Epithelial cell of prostate (primary cell): ENCODE results near the gene OR52N1.

Source experiments
- DNase-seq: peaks from one replicate; pipeline ENCODE4 v3.0.0-alpha.2; 2011; ENCODE audit warnings: low read depth, low spot score
- H3K27ac ChIP-seq: fragments of 450-650 bp; 2 replicates; pipeline ENCODE4 v1.5.1; 2017; ENCODE audit warnings: mild to moderate bottlenecking

Gene OR52N1

DNA sequence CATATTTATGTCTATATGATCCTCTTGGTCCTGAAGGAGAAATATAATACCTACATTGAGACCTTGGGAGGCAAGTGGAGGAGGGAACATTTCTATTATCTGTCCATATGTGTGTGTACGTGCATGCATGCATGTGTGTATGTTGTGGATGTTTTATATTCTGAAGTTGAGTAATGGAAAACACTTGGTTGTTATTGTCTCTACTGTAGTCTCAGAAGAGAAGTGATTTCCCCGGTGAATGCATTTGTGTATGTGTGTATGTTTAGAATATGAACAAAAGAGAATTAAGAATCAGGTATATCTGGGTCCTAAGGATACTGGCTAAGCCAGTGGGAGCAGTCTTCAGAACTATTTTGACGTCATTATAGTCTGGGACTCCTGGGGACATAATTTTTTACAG, at the start of gene OR52N1:
OR52N1 (minus strand) TSS at position 101 of the 400 bp plus-strand sequence. CDS start 2,449 bp downstream, outside the sequence.
- DNase-seq, result no peak

DNA sequence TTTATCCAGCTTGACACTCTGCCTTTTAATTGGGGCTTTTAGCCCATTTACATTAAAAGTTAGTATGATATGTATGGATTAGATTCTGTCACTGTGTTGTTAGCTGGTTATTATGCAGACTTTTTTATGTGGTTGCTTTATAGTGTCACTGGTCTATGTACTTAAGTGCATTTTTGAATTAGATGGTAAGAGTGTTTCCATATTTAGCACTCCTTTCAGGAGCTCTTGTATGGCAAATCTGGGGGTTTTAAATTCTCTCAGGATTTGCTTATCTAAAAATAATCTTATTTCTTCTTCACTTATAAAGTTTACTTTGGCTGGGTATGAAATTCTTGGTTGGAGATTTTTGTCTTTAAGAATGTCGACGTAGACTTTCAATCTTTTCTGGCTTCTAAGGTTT, 46.6 kb upstream of the OR52N1 start:
- no peak overlapping the region for H3K27ac ChIP-seq
- DNase-seq, result no peak

More for the DNA sequence above, at the start of gene OR52N1:
- no peak within 1 kb of the TSS for H3K27ac ChIP-seq

DNA sequence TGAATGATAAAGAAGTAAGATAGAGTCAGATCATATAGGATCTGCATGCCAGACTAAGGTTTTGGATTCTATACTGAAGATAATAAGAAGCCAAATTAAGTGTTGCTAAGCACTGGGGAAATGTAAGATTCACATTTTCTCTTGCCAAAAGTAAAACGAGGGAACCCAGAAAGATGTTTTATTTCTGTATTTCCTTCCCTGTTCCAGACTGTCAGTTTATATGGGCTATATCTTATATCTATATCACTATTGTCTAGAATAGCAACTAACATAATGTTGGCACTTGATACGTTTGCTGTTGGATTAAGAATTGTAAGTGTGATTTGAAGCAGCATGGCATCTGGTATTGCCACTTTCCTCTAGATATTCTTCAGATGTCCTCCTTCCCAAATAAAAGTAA, 42.4 kb upstream of the OR52N1 start:
- DNase-seq, result no peak
- H3K27ac ChIP-seq, result no peak overlapping the region

DNA sequence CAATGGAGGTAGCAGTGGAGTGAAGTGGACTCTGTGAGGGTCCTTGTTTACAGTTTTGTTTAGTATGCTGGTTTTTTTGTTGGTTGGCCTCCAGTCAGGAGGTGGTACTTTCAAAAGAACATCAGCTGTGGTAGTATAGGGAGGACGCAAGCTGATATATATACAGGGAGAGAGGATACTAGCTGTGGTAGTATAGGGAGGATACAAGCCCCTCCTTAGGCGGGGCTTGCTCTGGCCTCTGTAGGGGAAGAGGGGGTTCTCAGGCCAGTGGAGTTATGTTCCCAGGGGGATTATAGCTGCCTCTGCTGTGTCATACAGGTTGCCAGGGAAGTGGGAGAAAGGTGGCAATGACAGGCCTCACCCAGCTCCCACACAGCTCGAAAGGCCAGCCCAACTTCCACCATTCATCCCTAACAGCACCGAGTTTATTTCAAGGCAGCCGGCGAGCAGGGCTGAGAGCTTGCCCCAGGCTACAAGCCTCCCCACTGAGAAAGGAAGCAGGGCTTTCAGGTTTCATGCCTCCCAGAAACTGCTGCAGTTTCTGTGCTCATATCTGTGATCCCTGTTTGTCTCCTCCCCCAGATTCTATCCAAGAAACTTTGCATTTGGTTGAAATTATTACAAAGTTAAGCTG, 40.2 kb upstream of the OR52N1 start:
- DNase-seq, result no peak
- no peak overlapping the region for H3K27ac ChIP-seq

DNA sequence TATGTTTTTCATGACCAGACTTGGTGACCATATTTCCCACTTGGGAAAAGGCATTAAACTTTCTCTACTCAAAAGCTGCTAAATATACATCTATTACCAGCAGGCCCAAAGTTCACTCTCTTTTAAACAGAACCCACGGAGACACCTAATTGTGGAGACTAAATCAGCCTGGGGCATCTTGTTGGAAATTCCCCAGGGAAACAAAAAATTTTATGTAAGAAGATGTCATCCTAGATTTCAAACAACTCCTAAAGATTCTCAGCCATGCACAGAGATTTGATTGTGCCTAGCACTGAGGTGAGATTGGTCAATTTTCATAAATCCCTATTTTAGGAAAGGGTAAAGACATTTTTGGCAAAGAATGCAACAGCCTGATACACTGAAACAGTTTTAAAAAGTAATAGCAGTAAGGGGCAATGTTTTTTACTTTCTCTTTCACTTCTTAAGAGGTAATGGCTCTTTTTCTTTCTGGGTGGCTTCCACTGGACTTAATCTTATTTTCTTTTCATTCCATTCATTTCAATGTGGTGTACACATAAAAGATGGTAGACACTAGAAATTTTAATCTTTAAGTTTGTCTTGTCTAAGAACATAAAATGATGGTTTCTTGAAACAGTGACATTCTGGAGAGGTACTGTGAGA, 27.3 kb upstream of the OR52N1 start:
- no peak overlapping the region for H3K27ac ChIP-seq
- no peak for DNase-seq

DNA sequence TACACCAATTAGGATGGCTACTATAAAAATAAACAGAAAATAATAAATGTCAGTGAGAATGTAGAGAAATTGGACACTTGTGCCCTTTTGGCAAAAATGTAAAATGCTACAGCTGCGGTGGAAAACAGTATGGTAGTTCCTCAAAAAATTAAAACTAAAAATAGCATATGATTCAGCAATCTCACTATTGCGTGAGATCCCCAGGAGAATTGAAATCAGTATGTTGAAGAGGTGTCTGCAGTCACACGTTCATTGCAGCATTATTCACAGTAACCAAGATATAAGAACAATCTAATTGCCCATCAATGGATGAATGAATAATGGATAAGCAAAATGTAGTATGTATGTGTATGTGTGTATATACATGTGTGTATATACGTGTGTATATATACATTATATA, 24.5 kb upstream of the OR52N1 start:
- DNase-seq, result no peak
- no peak overlapping the region for H3K27ac ChIP-seq

DNA sequence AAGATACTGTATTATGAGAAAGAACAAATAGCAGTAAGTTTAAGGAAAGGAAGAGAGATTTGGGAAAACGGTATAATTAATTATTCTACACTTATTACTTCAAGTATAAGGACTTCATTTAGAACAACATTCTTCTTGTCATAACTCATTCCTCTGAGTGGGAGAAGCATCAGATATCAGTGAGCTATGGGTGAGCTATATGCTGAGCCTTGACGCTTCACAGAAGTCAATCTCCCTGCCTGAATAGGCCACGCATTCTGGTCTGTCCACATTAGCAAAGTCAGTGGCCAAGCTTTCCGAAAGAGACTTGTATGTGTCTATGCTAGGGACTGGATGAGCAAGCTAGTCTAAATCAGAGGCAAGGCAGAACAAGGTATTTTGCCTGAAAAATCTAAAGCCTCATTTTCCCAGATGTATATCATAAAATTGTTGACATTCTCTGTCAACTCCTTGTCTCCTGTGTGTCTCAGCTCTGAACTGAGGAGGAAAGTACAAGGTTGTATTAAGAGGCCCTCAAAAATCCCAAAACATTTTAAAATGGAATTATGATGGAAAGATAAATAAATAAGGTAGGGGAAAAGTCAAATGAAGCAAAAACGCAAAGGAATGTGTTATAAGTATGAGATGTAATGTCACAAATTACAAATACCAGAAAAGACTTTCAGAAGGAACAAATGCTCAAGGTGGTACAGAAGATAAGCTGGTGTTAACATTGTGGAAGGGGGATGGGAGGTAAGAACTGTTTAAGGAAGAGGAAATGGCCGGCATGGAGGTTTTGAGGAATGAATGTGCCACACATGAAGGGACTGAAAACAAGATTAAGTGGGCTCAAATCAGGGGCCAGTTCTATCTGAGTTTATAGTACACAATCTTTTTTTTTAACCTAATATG, 19.1 kb upstream of the OR52N1 start:
- no peak overlapping the region for H3K27ac ChIP-seq
- DNase-seq, result no peak

- no peak for DNase-seq
- no peak overlapping the region for H3K27ac ChIP-seq
These were observed 18.1 kb upstream of the OR52N1 start for GRCh38 chr11:5809122-5809519.

DNA sequence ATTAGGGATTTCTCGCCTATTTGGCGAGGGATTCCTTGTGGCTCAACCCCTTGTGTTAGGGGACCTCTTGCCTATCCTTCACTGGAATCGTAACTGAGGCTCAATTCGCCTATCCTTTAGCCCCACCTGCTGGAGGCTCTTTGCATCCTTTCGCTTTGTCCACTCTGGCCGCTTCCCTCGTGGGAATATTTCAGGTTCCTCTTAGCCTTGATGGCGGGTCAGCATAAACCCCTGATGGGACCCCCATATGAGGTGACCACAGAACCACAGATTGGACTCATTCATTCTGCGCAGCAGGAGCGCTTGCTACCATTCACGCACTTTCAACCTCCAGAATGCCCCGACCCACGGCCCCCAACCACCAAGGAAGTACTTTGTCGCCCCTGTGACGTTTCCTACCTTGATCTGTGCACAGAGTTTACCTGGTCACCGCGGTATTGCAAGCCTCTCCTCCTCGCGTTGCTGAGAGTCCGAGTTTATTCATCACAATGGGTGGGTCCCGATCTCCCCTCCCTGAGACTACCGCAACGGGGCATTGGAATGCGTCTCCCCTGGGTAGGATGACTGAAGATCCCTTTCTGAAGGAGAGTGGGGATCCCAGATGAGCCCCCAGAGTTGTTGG, 17.5 kb upstream of the OR52N1 start, which contains the start of gene OR52N2:
OR52N2 (plus strand) TSS at position 425 of the 622 bp plus-strand sequence. CDS start 11,412 bp downstream, outside the sequence.
- H3K27ac ChIP-seq, result no peak within 1 kb of the TSS
- DNase-seq, result no peak

GRCh38 chr11:5807580-5807979, 16.5 kb upstream of the OR52N1 start:
- no peak overlapping the region for H3K27ac ChIP-seq
- DNase-seq, result no peak

DNA sequence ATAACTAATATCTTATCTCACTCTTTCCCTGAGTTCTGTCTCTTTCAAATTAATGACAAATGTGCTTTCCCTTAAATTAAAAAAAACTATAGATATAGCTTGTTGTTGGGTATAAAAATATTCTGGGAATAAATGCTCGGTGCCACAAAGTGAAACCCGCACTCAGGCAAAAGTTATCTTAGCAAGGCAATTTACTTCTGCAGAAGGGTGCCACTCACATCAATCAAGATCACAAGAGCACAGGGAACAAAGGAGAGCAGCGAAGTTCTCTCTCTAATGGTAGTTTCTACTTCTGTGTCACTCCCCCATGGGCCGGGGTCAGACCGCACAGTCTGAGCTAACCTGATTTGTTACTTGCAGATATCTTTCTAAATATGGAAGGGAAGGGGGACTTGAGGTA, 12.9 kb upstream of the OR52N1 start:
- DNase-seq, result no peak
- no peak overlapping the region for H3K27ac ChIP-seq

DNA sequence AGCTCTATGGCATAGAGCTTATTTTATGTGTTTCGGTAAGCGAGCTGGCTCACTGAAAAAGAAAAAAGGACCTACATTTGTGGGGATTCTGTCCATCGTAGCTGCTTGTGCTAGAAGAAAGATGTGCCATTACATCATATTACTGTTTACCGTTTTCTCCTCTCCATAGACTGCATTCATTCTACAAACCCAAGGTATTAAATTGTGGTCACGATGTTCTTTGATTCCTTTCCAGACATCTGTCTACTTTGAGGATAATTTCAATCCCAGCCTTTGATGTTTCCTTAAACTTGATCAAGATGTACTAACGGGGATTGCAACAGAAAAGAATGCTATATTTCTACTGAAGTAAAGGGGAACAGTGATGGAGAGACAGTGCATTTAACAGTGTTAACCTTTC, 5.5 kb upstream of the OR52N1 start:
- no peak for DNase-seq
- no peak overlapping the region for H3K27ac ChIP-seq

- H3K27ac ChIP-seq, result no peak within 1 kb of the TSS
- no peak for DNase-seq
These were observed 7.8 kb downstream of the OR52N1 start, which contains the start of gene OR52N5 for GRCh38 chr11:5783255-5783654. Gene OR52N5 (minus strand): TSS chr11:5783355. CDS start chr11:5778634, 4,721 bp downstream.

- no peak for DNase-seq
- no peak overlapping the region for H3K27ac ChIP-seq
These were observed 24.0 kb downstream of the OR52N1 start for GRCh38 chr11:5767056-5767455.

GRCh38 chr11:5753943-5754342, 37.1 kb downstream of the OR52N1 start, which contains the start of gene OR52N4:
Gene OR52N4 (plus strand): TSS chr11:5754243. CDS start chr11:5754741, 498 bp downstream.
- no peak for DNase-seq
- no peak within 1 kb of the TSS for H3K27ac ChIP-seq

- no peak overlapping the region for H3K27ac ChIP-seq
- DNase-seq, result no peak
These were observed 41.2 kb downstream of the OR52N1 start for GRCh38 chr11:5749836-5750235.

GRCh38 chr11:5746614-5747013, 44.5 kb downstream of the OR52N1 start:
- no peak overlapping the region for H3K27ac ChIP-seq
- no peak for DNase-seq

GRCh38 chr11:5738431-5738830, 52.6 kb downstream of the OR52N1 start:
- H3K27ac ChIP-seq, result no peak overlapping the region
- no peak for DNase-seq

DNA sequence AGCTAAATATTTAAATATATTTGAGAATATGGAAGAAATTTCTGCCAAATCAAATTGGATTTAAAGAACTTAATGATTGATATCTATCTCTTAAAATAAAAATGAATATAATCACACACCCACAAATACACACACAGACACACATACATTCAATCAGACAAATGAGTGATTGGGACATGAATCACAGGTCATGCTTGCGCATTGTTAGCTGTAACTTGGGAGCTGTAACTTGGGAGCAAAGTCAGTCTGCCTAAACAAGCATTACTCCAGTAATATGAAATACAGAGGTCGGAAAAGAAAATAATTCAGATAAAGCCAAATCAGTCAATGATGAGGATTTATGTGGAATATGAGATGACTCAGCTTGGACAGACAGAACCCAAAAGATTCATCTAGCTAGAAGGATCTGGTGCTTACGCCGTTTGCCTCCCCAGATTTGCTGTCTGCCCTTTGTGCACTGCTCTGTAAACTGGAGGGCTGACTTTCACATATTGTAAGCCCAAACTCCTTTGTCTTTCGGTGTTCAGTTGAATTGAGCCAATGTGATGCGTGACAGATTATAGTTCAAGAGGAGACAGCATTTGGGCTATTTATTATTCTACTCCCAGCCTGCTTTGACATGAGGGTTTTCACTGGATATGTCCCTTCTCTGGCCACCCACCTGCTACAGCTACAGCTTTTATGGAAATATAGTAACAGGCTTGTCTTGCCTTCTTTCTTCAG, 53.2 kb downstream of the OR52N1 start:
- peak; percentile 5 for DNase-seq
- no peak overlapping the region for H3K27ac ChIP-seq

DNA sequence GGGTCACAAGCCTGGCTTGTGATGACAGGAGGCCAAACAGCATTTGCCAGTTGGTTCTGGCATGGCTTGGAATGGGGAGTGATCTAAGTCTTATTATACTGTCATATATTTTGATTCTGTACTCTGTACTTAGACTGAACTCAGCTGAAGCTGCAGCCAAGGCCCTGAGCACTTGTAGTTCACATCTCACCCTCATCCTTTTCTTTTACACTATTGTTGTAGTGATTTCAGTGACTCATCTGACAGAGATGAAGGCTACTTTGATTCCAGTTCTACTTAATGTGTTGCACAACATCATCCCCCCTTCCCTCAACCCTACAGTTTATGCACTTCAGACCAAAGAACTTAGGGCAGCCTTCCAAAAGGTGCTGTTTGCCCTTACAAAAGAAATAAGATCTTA, 54.0 kb downstream of the OR52N1 start:
- peak; percentile 5 for DNase-seq

More for the DNA sequence above, 54.0 kb downstream of the OR52N1 start:
- no peak overlapping the region for H3K27ac ChIP-seq
